Stimulated activated naive CD8-positive, alpha-beta T cell treated with anti-CD3 and anti-CD28 coated beads, Interleukin-15, Interleukin-2, amounts not matched to agents 100 U/mL and 50 U/mL, for 24 hours (primary cell): ENCODE measurements around the gene NIPA2.

Experiments
- ATAC-seq: fragments of 150-1000 bp; cut with Tn5 transposase; one replicate; pipeline ENCODE4 v1.10.0; 2021
- DNase-seq: peaks from one replicate; pipeline ENCODE4 v3.0.0; 2021

NIPA2 gene

DNA sequence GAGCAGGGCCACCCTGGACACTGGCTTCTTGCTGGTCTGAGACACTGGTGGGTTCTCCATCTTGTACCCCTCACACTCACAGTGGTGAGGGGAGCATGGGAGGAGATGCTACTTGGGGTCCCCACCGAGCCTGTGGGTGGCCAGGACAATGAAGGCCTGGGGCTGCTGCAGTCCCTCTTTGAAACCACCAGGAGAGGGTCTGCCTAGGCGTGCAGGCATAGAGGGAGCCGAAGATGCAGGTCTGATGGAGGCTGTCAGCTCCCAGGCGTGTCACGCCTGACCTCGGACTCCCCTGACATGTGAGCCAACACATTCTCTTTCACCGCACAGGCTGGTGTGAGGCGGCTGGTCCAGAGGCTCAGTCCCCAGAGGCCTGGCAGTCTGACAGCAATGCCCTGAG, 39.1 kb downstream of the NIPA2 start:
- ATAC-seq (no peak), DNase-seq (no peak)

DNA sequence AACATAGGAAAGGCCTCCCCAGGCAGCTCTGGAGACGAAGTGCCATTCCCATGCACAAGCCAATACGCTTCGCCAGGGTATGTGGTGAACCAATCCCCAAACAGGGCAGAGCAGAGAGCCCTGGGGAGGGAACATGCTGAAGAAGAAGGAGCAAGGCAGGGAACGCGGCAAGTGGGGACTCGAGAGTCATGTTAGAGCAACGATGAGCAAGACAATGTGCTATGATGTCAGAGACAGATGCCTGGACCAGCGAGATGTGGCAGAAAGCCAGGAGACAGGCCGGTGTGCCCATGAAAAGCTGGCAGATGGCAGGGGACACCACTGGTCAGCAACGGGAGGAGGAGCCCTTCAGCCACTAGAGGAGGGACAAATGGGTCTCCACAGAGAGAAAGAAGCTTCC, 39.6 kb downstream of the NIPA2 start:
- no peak for DNase-seq
- ATAC-seq: no peak

DNA sequence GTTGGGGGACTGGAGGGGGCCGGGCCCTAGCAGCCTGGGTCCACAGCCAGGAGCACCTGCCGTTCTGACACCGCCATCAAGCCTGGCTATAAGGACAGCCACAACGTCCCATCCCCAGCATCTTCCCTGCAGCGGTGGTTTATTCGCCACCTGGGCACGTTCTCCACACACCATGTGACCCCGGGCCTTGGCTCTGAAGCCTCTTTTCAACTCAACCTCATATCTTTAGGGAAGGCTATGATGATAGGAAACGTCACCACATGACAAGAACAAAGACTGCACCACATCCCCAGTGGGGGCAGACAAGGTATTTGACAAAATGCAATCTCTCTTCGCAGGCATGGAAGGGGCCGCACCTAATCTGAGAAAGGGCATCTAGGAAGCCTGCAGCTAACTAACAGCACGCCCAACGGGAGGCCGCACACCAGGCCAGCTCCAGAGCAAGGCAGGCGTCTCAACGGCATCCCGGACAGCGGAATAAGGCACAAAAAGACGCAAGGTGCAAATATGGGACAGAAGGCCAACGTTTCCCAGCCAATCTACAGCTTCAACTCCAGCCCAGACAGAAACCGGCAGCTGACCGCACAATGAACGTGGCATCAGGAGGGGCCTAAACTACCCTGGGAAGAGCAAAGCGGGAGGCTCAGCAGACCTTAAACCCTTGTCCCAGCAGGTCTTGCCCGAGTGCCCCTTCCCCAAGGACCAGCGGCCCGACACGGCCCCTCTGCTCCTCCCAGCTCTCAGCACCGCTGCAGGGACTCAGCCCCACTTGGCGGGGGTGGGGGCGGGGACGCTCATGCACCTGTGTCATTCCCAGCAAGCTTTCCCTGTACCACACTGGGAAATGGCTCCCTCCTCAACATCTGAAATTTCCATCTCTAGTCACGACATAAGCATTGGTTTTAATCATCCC, 41.9 kb downstream of the NIPA2 start:
- ATAC-seq (no peak), DNase-seq (no peak)

DNA sequence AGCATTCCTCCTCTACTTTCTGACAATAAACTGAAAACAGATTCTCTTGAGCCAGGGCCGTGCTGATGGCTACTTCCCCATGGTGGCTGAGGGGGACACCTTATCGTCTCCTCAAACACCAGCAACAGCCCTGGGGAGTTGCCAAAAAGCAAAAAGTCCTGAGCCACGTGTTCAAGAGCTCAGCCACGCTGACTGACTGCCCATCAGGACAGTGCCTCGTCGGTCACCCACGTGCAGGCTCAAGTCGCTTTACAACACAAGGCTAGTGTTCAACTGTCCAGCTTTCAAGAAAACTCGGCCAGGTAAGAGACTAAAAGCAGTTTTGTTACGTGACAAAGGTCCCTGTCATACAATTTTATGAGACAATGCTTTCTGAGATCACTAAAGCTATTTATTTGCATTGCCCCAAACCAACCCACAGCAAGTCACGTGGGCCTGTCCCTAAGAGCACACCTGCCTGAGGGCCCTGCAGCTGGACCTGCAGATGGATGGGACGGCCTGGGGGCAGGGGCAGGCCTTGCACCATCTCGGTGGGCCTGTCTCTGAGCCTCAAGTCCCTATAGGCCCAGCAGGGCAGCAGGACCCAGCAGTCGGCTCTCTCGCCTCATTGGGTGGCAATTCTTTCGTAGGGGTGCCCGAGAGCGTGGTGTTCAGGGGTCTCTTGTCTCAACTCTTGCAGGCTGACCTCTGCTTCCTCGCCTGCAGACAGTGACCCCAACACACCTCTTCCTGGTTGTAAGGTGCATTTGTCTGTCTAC, 42.7 kb downstream of the NIPA2 start:
- DNase-seq: no peak
- no peak for ATAC-seq

DNA sequence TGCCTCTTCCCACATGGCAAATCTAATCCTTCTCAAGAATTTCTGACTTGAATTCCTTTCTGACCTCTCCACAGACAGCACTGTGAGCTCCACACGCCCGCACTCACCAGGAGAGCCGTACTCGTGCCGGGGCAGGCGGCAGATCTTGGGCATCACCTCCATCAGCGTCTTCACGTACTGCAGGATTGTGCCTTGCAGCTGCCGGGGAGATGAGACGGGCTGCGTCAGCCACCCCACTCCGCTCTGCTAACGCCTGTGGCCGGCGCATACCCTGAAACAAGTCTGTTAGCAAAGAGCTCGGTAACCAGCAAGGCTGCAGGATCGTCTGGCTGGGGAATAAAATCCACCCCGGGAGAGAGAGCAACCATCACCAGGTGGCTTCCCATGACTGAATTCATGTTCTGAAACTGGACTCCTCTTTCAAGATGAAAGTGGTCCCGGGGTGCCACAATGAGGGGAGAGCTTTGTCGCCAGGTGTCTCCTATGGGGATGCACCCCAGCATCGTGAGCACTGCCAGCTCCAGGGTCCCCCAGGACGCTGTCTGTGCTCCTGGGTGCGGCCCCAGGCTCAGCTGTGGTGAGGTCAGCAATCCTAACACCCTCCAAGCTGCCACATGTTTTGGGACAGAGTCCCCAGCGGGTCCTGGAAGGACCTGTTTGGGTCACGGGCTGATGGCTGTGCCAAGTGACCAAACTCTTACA, 43.4 kb downstream of the NIPA2 start:
- DNase-seq (no peak), ATAC-seq (no peak)

DNA sequence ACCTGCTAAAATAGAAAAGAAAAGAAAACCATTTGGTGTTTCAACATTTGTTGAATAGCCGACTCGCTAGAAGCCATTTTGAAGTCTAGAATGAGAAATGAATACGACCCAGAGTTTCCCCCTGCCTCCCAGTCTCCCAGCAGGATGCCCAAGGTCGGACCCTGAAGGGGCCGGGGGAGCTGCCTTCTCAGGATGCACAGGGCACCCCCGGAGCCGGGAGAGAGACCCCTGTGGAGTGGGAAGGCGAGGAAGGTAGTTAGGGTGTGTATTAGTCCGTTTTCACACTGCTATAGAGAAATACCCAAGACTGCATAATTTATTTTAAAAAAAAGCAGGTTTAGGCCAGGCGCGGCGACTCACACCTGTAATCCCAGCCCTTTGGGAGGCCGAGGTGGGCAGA, 44.7 kb downstream of the NIPA2 start:
- no peak for DNase-seq
- ATAC-seq: no peak

DNA sequence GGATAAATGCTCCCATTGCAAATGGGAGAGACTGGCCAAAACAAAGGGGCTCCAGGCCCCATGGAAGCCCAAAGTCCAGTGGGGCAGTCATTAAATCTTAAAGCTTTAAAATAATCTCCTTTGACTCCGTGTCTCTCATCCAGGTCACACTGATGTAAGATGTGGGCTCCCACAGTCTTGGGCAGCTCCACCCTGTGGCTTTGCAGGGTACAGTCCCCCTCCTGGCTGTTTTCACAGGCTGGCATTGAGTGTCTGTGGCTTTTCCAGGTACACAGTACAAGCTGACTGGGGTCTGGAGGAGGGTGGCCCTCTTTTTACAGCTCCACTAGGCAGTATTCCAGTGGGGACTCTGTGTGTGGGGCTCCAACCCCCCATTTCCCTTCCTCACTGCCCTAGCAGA, 45.9 kb downstream of the NIPA2 start:
- ATAC-seq: no peak
- peak; percentile 13 for DNase-seq

DNA sequence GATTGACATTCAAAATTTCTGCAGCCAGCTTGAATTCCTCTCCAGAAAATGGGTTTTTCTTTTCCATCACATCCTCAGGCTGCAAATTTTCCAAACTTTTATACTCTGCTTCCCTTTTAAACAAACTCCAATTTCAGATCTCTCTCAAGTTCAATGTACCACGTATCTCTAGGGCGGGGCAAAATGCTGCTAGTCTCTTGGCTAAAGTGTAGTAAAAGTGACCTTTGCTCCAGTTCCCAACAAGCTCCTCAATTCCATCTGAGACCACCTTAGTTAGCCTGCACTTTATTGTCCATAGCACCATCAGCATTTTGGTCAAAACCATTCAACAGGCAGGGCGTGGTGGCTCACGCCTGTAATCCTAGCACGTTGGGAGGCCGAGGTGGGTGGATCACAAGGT, 46.7 kb downstream of the NIPA2 start:
- ATAC-seq (no peak), DNase-seq (no peak)

DNA sequence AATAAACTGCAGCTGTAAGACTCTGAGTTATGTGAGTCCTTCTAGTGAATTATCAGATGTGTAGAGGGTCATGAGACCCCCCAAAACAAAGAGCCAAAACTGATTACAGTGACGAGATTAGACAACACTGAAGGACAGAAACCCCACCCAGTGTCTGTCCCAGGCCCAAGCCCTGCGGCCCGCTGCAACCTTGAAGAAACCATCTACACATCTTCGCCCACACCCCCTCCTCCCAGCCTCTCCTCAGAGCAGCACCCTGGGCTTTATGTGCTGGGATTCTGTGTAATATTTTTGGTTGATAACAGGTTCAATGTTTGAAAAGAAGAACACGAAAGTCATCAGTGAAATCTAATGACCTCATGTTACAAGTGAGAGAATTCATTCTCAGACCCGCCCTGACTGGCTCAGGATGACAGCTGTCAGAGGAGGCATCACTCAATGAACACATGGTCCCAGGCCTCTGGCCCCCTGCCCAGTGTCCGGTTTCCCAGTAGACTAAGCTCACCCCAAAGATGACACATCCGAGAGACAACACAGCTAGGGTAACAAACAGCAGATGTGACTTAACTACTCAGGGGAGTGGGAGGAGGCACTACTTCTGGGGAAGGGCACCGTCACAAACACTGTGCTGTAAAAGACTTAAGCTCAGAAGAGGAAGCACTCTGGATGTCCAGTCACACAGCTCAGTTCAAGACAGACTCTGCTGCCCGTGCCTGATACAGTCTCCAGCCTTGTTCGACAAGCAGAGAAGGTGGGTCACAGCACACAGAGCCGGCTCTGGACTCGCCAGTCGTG, 48.9 kb downstream of the NIPA2 start:
- ATAC-seq: peak; percentile 14
- DNase-seq: no peak

DNA sequence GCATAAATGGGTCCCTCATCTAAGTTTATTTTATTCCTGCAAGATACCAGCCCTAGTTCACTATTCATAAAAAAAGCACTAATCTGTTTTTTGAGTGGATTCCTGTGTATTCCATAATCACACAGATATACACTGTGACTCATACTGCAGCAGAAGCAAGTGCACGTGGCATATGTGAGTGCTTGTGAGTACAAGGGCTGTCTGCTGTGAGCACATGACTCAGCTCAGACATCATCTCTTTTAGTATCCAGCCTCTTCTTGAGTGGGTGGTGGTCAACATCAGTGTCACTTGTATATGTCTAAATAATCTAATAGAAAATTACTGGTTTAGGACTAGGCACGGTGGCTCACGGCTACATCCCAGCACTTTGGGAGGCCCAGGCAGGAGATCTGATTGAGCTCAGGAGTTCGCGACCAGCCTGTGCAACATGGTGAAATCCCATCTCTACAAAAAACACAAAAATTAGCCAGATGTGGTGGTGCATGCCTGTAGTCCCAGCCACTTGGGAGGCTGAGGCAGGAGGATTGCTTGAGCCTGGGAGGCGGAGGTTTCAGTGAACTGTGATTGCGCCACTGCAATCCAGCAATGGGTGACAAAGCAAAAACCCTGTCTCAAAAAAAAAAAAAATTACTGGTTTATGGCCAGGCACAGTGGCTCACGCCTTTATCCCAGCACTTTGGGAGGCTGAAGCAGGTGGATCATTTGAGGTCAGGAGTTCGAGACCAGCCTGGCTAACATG, 49.8 kb downstream of the NIPA2 start:
- no peak for ATAC-seq
- DNase-seq: no peak

DNA sequence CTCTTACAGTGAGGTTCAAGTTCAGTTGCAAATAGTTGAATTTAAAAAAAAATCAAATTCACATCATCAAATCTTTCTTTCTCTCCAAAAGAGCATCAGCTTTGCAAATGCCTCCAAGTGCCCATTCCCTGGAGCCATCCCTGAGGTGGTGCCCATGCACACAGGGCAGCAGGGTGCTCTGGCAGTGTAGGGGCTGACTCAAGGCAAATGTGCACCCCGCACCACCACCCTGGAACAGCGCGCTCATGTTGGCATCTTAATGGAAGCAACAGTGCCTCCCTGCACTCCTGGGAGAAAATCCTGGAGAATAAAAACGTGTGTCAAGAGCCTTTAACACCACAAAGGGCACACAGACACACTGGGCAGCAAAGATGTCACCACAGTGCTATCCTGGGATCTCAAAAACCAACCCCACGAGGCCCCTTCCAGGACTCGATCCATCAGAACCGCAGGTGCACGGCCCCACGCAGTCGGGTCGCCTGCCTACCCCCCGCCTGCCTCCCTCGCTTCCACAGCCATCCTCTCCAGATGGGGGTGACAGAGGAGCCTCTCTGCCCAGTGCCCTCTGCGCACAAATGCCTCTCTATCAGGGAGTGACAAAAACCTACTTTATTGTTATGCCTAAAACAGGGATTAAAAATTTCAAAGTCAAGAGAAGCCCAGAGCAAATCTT, 50.8 kb downstream of the NIPA2 start:
- ATAC-seq (no peak), DNase-seq (no peak)

DNA sequence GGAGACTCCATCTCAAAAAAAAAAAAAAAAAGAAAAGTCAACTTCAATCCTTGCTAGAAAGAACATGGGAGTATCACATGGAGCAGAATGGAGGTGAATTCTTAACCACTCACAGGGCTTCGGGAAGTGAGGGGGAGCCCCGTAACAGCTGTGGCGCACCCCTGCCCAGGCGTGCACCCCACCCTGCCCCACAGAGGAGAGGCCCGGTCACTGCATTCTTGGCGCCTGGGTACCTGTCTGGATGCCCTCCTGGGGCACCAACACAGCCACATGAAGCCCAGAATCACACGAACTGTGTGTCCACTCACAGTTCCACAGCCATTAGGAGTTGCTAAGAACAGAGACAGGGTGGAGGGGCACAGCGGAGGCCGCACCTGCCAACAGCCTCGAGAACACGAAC, 51.8 kb downstream of the NIPA2 start:
- DNase-seq (no peak), ATAC-seq (no peak)

DNA sequence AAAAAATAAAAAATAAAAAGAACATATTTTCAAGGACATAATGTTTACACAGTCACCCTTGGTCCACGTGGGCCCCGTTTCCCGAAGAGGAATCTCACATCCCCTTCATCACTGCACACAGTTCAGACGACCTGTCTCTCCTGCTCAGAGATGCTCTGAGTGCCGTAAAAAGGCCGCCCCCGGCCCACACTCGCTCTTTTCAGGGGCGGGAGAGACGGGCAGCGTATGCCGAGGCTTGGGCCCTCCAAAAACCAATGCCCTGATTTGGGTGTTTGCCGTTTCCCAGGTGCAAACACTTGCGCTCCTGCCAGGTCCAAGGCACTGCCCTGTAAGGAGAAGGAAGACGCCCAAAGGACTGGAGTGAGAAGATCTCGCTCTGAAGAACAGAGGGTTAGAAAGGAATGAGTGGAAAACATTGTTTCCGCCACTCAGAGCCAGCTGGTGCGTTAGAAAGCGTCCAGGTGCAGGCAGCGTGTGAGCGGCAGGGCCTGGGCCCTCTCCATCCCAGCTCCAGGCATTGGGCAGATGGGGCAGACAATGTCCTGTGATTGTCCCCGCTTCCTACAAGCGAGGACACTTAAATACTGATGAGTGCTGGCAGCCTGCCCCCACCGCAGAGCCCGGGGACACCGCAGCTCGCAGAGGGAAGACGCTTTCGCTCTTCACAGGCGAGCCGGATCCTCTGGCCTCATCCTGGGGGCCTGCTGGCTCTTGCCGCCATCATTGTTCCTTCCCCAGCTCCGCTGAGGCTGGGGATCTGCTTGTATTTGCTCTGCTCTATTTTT, 53.2 kb downstream of the NIPA2 start:
- DNase-seq: no peak
- no peak for ATAC-seq

DNA sequence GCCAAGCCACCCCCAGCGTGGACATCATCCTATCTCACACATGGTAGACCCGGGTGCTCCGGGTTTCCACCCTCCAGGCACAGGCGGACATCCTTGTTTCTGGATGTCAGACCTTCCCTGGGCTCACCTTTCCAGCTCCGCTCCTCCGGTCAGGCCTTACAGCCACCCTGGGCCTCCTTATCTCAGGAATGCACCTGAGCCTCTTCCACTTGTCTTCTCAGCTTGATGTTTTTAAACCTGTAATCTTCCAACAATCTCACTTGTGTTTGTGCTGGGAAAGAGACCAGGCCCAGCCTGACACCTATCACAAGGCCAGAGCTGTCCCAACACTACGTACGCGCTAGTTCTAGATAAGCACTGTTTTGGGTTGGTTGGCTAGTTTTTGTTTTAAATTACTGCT, 53.9 kb downstream of the NIPA2 start:
- ATAC-seq (no peak), DNase-seq (no peak)

DNA sequence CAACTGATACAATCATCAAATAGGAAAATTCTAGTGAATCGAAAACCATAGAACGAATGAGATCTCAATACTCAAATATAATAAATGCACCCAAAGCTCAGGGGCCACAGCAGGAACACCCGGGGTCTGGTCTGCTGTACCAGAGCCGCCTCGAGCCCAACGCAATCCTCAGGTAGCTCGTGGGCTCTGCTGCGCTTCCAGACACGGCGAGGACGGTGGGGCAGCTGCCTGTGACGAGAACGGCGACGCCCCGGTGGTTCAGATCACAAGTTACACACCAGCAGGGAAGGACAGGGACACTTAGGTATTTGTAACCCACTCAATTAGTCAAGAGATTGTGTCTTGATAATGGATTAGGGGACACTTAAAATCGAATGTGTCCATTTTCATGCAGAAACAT, 54.6 kb downstream of the NIPA2 start:
- no peak for ATAC-seq

DNA sequence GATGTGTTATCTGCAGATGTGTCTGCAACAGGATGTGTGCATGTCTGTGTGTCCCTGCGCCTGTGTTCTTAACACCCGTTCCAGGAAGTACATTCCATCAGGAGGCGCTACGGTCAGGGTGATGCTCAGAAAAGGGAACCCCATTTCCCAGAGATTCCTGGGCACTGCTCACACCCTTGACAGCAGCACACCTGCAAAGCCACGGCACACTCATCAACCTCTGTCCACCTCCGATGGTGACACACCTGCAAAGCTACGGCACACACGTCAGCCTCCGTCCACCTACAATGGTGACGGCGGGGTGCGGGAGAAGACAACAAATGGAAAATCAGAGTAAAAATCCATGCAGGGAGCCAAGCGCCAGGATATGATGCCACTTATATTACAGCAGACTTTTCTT, 55.4 kb downstream of the NIPA2 start:
- no peak for ATAC-seq
- no peak for DNase-seq

More for the DNA sequence above, 54.6 kb downstream of the NIPA2 start:
- no peak for DNase-seq

DNA sequence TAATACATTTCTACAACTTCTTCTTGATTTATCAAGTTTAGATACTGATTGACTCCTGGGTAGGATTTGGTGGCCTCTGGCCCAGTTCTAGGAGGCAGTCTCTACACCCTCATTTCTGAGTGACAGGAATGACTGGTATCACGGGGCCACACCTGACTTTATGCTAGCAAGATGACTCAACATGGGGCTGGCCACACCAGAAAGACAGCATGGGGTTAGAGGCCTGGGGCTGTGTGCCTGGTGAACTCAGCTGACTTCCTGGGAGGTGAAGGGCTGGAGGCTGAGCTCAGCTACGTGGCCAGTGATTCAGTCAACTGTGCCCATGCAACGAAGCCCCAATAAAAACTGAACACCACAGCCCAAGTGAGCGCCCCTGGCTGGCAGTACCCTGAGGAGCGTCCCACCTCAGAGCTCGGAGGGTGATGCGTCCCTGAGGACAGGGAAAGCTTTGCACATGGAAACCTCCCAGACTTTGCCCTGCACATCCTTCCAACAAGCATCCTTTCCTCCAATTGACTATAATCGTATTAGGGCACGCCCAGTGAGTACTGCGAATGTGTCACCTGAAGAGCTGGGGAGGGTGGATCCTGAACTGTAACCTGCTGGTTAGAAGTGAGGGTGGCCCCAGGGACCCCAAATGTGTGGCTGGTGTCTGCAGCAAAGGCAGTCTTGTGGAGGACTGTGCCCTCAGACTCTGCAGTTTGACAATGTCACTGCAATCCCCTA, 57.2 kb downstream of the NIPA2 start:
- peak; percentile 84 for ATAC-seq
- peak; percentile 11 for DNase-seq

DNA sequence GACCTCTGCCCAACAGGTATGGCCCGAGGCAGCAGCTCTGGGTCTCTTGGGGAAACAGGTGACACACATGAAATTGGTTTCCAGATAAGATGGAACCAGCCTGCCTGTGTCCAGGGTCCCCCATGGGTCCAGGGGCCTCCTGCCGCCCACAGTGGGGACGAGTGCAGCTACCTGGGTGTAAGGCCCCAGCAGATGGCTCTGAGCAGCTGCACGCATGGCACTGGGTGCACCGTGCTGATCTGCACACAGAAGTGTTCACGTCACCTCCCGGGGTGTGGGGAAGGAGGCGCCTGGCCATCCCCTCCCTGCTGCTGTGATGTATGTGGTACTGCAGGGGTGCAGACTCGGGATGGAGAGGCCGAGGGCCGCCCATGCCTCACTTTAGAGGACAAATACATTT, 63.6 kb downstream of the NIPA2 start:
- ATAC-seq: no peak

DNA sequence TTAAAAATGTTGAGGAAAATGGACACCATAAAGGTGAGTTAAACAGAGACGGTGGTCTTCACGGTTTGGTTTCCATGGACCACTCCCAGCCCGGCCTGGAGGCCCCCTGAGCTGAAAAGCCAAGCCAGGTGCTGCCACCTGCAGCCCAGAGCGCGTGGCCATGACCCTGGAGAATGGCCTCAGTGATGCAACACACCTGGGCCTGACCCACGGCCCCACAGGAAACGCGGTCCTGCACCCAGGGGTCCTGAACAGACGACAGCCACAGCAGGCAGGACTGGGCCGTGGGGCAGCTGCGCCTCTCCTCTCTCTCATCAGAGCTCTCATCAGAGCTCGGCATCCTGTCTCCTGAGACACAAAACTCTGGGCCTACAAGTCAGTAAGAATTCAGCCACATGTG, 64.1 kb downstream of the NIPA2 start:
- DNase-seq (no peak), ATAC-seq (no peak)

More for the DNA sequence above, 63.6 kb downstream of the NIPA2 start:
- DNase-seq: no peak
